GM19467 (cell line): ENCODE measurements around the gene BNC2.

Experiments
- ATAC-seq: cut with Tn5 transposase; IDR thresholded peaks from one replicate; pipeline ENCODE4 v1.9.1; 2021; ENCODE audit warnings: mild to moderate bottlenecking, moderate library complexity; ENCODE audit not compliant: unreplicated experiment

Gene BNC2

DNA sequence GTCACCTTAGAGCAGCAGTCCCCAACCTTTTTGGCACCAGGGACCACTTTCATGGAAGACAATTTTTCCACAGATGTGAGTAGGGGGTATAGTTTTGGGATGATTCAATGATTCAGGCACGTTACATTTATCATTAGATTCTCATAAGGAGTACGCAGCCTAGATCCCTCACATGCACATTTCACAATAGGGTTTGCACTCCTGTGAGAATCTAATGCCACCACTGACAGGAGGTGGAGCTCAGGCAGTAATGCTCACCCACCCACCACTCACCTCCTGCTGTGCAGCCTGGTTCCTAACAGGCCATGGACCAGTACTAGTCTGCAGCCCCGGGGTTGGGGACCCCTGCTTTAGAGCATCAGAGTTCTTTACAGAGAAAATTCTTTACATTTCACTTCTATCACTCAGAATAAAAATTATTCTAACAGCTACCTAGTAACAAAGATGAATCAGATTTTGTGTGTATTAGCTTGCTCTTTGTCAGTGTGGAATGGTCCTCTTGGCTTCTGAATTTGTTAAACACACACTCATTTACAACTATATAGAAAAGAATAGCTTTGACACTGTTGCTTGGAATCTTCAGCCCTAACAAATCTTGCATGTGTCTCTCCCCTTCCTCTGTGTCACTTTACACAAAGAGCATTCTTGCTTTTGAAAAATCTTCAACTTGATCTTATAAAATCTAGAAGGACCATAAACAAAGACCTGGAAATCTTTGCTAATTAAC lies 438.6 kb downstream of the BNC2 start:
- no peak for ATAC-seq

- ATAC-seq = no peak
These were observed 440.8 kb downstream of the BNC2 start for GRCh38 chr9:16429671-16430070.

DNA sequence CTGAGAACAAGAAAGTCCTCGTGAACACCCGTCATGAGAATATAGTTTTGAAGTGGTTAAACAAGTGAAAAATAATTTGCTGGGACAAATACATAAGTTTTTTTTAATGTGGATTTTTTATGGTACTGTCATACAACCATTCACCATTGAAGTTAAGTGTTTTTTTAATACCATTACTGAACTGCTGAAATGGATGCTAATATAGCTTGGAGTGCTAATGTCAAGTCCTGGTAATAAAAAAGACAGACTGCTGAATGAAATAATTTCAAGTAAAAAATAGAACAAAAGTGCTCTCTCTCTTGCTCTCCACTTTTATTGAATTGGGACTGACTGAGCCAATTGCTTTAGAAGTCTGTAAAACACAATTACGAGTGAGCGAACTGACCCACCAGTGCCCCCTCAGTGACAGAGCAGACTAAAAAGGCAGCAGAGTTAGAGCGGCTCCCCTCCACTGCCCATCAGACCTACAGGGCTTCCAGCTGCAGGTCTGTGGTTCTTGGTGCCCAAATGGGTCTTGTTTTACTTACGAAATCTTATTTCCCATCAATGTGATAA lies 442.5 kb downstream of the BNC2 start:
- ATAC-seq = no peak

- no peak for ATAC-seq
These were observed 443.8 kb downstream of the BNC2 start for GRCh38 chr9:16426716-16427115.

DNA sequence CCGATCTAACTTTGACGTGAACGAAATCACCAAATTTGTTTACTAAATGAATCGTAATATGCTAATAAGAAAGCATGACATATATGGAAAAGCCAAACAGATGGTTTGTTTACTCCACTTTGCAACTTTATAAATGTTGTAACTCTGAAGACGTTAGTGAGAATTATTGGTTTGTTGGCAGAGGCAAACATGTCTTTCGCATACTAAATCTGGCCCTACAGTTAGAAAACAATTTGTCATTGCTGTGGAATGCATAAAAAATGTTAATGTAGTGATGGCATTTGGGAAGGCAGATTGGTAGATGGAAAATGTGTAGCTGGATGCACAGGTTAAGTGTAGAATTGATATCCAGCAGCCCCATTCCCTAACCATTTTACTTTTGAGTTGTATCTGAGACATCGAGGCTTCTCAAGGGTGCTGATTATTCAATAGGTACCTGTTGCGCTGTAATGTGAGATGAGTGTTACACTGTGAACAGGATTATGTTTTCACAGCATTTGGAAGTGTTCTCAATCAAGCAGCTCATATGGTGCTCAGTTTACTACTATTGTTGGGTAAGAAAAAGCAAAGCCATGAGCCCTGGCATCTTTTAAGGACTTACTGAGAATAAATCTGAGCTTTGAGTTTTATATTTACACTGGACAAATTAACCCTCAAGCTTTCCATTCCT lies 444.8 kb downstream of the BNC2 start:
- no peak for ATAC-seq

- ATAC-seq = no peak
These were observed 448.4 kb downstream of the BNC2 start for GRCh38 chr9:16422114-16422513.

DNA sequence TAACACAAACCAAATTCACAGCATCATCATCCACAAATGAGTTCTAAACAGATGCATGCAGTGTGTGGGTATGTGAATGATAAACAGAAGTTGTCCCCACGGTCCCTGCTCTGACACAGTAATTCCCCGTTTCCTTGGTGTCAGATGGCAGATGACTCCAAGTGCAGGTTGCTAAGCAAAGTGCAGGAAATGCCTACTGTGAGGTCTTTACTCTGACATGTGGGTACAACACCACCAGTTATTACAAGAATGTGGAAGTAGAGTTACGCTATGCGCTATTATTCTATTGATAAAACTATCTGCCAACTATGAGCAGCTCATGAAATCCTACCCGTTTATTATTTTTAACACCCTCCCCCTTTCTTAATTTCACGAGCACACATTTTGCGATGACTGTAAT lies 448.9 kb downstream of the BNC2 start:
- ATAC-seq = no peak

- ATAC-seq = no peak
These were observed 451.3 kb downstream of the BNC2 start for GRCh38 chr9:16419124-16419523.

DNA sequence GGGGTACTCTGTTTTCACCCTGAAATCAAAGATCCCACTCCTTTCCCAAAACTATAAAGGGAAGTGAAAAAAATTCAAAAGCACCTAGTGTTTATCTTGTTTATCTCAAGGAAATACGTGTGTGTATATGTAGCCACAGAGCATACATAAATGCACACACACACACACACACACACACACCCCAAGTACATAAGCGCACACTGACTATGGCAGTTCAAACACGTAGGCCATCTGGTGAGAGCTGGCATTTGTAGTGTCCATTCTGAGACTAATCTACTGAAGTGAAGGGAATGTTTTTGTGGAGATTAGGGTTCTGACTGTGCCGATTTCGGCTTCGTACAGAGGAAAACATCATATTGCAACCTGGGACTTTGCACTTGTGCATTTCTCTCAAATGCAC lies 451.7 kb downstream of the BNC2 start:
- no peak for ATAC-seq

DNA sequence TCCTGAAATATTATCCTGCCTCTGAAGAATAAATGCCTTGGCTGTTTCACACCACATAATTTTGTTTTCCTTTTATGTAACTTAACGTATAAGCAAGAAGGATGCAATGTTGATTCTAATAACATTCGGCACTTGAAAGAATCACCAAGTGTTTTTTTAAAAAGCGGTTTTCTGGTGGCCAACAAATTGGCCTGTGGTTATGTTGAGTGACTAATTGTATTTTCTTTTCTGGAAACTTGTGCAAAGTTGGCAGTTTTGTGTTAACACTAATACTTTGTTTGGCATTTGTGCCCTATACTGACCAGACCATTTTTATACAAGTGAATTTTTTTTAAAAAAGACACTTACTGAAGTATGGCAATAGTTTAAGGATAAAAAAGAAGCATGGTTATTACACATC lies 452.7 kb downstream of the BNC2 start:
- ATAC-seq = no peak

- ATAC-seq = no peak
These were observed 453.3 kb downstream of the BNC2 start for GRCh38 chr9:16417161-16417560.

DNA sequence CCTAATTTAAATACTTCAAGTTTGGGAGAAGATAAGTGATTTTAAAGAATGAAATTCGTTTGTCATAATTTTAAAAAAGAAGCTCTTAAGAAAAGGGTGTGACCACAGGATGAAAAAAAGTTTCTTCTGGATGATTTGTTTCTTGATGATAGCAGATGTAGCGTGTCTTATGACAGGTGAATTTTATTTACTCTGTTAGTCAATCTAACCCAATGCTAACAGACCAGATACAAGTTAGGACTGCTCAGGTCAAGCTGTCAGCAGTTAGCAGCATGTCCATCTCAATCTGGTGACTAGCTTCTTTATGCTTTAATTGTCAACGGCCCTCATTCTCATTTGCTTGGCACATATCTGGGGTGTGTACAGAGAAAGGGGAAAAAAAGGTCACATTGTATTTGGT lies 456.0 kb downstream of the BNC2 start:
- ATAC-seq = no peak

DNA sequence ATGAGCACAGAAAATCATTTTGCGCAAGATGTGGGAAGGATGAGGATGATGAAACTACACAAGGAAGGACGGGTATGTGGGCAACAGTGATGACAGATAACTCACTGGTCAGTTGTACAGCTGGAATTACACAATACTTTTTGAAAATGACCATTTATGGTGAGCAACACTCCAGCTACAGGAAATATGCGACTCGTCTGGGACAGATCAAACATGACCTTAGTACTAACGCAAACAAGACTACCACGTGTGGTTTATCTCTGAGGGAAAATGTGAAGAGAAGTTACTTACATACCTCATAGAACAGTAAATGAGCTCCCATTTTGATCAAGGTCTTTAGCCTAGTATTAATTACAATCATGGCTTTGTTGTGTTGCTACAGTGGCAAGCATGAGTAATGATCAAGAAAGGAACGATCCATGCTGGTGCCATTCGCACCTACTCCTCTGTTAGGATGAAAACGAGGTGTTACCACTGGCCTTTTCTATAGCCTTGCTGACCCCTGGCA lies 456.9 kb downstream of the BNC2 start:
- ATAC-seq = no peak

- no peak for ATAC-seq
These were observed 457.7 kb downstream of the BNC2 start for GRCh38 chr9:16412740-16413139.

GRCh38 chr9:16411311-16411710 lies 459.2 kb downstream of the BNC2 start:
- no peak for ATAC-seq

DNA sequence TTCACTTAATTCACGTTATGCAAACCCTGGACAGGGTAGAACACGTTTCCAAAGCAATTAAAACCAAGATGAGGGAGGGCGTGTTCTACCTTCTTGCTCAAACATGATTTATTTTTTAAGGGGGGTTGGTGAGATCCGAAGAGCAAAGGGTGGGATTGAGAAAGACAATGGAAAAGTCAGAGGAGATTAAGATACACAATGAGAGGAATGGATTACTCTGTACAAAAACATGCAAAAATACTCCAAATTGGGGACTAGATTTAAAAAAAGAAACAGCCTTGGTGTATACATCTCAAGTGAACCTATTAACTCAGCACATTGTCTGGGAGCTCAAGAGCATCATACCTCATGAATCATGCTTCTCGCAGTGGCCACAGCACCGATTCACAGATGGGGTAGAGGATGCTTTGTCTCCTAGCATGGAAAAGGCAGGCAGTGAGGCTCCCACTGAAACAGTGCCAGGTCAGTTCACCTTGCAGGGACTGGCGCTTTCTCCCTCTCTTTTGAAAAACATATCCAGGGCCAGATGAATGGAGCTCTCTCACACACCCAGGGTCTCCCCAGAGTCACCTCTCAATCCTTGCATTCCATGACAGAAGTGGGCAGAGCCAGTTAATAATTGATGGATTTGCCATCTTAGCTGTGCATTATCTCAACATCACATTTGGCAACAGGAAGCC lies 459.7 kb downstream of the BNC2 start:
- no peak for ATAC-seq

DNA sequence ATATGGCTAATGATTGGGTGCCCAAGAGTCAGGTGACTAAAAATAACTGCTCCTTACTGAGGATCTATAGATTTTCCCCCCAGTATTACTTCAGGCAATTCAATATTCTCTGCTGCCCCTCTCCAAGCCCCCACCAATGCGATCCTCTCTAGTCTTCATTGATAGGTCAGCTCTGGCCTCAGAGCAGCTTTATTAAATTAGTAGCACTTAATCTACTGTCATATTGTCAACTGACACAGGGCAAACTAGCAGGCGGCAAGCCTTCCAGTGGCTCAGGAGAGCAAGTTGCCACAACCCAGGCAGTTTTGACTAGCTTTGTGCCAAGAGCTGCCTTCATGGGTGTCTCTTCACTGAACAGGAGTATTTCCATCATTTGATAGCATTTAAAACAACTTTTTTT lies 462.9 kb downstream of the BNC2 start:
- ATAC-seq = no peak

GRCh38 chr9:16406526-16407225 lies 463.8 kb downstream of the BNC2 start:
- no peak for ATAC-seq

DNA sequence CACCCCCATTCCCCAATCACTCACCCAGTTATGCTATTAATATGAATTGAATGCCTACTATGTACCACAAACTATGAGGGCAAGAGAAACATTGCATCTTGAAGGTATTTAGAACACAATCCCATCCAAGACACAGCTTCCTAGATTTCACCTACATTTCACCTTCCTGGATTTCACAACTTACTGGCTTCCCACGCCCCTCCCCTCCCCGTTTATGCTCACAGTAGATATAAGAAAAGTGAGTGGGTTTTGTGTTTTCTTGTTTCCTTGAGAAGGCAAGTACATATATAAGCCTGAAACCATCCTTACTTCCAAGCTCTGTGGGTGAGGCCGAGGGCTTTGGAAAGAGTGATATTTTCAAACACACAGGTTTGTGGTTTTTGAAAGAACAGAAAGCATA lies 465.0 kb downstream of the BNC2 start:
- ATAC-seq = no peak

DNA sequence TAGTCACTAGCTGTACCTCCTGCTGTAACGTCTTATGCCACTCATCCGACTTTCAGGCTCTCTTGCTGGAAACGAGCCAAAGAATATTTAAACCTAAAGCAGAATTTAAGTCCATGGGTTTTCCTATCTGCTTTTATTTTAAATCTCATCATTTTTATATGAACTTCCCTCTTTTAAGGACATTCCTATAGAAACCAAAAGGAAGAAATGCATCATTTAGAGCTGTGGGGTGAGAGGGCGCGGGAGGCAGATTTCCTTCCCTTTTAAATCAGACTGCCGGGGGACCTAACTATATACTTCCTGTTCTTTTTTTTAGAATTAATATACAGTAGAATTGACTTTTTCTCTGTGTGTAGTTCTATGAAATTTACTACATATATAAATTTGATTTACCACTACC lies 468.8 kb downstream of the BNC2 start:
- no peak for ATAC-seq

GRCh38 chr9:16398691-16399090 lies 471.8 kb downstream of the BNC2 start:
- no peak for ATAC-seq
